Spleen (tissue), 7 donors: ENCODE results near the gene TNFSF11.

Experiments
- CTCF ChIP-seq, 11 experiments: fragments of 200-600 bp in 7 of 11; fragments of 450-650 bp in 4 of 11; sonication (generic) in 4 of 11; IDR thresholded peaks in 8 of 11; conservative IDR thresholded peaks in 3 of 11; 1 replicate in 7 of 11; 2 replicates in 4 of 11; pipeline versions ENCODE4 v1.4.0 to v1.8.0; 2016 to 2021; ENCODE audit warnings: antibody characterized with exemption in 11 of 11, inconsistent platforms in 4 of 11, mild to moderate bottlenecking in 1 of 11
- POLR2A ChIP-seq, 3 donors: fragments of 450-650 bp; IDR thresholded peaks; one replicate each; pipeline ENCODE4 v1.5.1; 2017; ENCODE audit warnings: antibody characterized with exemption in 3 of 3, mild to moderate bottlenecking in 1 of 3
- POLR2AphosphoS5 ChIP-seq, 3 donors: sonication (generic); formaldehyde crosslinking; IDR thresholded peaks; one replicate each; pipeline ENCODE4 v1.5.1; 2017; ENCODE audit warnings: antibody characterized with exemption in 3 of 3
- donor health status: DM: no; HTN: no; CAD: no; lungs with moderate emphysema.
- donor health status: DM: no; HTN: no; CAD: no.
- donor health status: DM: no; HTN: no; CAD: no.

- TF ChIP-seq CTCF (IDR thresholded peaks at IDR 0.05 in 8 of 11, conservative IDR thresholded peaks at IDR 0.05 in 3 of 11), result no peak
- TF ChIP-seq POLR2A (IDR thresholded peaks at IDR 0.05), result no peak
- no peak for TF ChIP-seq POLR2AphosphoS5 (IDR thresholded peaks at IDR 0.05)
Observed at GRCh38 chr13:42638101-42638500, 64.1 kb downstream of the TNFSF11 start.
